HG02970 (cell line): ENCODE data around the gene GABBR2.
A peak's percentile ranks its signal among the peaks of the same experiment; 100 is the strongest.

Experiments
- ATAC-seq: cut with Tn5 transposase; IDR thresholded peaks from one replicate; pipeline ENCODE4 v1.9.1; 2021; ENCODE audit warnings: mild to moderate bottlenecking, moderate library complexity, moderate number of reproducible peaks; ENCODE audit not compliant: unreplicated experiment, low FRiP score

Gene GABBR2

DNA sequence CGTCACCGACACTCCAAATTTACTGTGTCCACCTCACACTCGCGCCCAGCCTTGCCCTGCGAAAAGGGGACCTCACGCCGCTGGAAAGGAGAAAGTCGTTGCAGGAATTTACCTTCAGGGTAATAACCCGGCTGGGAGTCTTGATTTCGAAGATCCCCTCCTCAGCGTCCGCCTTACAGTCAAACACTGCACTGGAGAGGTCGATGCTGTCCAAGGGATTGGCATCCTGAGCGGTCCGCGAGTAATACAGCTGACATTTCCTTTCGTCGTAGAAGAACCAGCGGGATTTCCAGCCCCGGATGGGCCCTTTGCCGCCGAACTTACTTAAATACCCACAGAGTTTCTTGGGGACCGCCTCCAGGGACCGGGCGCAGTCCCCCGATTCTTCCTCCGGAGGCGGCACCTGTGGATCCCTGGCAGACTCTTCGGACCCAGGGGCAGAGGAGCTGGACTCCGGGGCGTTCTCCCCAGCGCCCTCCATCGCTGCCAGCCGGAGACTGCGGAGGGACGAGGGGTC lies 453.6 kb downstream of the GABBR2 start:
- ATAC-seq: peak; percentile 5

DNA sequence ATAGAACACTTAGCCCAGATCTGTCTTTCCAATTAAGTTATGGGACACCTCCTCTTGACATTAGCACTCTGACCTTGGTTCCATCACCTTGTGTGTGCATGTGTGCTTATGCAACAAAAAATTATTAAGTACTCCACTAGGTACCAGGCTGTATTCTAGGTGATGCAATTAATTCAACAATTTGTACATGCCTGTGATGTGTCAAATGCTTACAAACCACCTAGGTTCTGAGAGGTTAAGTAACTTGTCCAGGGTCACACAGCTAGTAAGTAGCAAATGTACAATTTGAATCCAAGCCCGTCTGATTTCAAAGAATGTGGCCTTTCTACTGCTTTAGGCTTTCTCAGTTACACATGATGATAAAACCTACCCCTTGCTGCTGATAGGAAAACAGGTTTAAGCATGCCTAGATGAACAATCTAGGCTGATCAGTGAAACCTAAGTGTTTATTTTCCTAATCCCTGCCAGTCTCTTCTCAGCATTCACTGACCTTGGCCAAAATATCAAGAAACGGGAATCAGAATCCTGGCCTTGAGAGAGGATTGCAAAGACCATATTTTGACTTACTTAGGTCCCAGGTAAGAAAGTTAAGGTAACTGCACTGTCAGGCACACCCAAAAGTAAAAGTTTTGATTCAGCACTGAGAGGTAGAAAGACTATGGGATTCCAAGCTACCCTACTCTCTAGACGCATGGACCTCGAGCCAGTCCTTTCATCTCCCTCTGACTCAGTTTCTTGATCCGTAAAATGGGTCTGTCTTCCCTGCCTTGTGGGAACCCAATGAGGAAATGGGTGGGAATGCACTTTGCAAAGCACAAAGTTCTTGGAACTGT lies 454.3 kb downstream of the GABBR2 start:
- no peak for ATAC-seq

GRCh38 chr9:98253565-98253964 lies 455.2 kb downstream of the GABBR2 start:
- ATAC-seq: no peak

DNA sequence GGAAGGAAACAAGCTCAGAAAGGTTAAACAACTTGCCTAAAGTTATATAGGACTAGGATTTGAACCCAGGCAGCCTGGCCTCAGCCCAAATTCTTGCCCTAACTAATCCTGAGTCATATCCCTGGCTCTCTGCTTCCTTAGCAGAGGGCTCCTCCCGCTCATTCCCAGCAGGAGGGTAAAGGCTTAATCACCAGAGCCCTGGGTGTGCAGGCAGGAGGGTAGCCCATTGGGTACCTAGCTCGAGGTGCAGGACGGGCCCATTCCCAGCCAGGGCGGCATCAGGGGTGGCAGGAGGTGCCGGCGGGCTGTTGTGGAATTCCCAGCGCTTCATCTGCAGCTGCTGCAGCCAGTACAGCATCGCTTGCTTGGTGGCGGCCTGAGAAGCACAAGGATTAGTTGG lies 457.2 kb downstream of the GABBR2 start:
- ATAC-seq: no peak

- ATAC-seq: no peak
These were observed 459.0 kb downstream of the GABBR2 start for GRCh38 chr9:98249771-98250170.

DNA sequence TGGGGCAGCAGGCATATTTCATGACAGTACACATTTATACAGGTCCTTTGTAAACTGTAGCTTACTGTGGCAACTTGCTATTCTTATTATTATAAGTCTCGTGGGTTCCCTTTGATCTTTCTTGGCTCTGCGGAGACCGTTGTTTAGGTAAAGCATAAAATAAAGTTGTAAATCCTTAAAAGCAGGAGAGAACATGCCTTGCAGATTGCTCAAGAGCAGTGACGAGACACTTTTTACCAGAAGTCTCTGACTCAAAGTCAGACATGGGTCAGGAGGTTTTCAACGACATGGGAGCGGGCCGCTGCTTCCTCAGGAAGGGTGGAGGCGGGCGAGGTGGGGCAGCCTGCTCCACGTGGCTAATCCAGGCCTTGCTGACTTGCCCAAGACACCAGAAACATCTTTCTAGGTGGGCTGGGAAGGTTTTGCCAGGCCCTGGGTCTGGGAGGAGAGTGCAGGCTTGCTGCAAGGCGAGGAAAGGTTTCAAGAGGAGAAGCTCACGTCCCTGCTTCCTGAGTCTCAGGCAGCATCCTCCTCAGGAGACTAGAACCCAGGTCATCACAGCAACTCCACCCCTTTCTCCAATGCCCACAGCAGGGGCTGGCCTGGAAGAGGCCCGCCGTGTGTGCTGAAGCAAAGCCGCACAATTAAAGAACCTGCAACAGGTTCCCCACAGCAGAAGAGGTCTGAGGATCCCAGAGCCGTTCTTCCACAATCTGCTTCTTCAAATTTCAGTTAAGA lies 459.8 kb downstream of the GABBR2 start:
- no peak for ATAC-seq

GRCh38 chr9:98247831-98248657 lies 460.7 kb downstream of the GABBR2 start:
- no peak for ATAC-seq

GRCh38 chr9:98242426-98242825 lies 466.3 kb downstream of the GABBR2 start:
- ATAC-seq: no peak

- ATAC-seq: no peak
These were observed 467.1 kb downstream of the GABBR2 start for GRCh38 chr9:98241357-98242300.

DNA sequence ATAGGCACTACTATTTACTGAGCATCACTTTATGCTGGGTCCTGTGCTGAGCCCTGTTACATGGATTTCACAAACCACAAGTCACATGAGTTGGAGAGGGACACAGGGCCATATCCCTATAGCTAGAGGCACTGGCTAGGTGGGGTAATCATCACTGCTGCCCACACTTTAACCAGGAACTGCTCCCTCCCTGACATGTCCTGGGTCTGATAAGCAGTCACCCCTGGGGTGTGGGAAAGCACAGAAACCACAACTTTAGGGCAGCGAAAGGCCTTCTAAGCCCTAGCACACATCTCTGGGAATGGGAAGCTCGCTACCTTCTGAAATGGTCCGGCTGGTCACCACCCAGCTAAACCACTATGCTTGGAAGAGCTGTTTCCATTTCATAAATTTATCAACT lies 468.3 kb downstream of the GABBR2 start:
- no peak for ATAC-seq
